GM12874 (cell line): Measurements from ENCODE around the gene DGKB.

Source experiments
- CTCF ChIP-seq: IDR thresholded peaks from 2 replicates; pipeline ENCODE4 v1.5.1; 2011; ENCODE audit warnings: low read depth, mild to moderate bottlenecking, control low read depth, low read length, moderate library complexity; ENCODE audit not compliant: insufficient read depth

DGKB gene

DNA sequence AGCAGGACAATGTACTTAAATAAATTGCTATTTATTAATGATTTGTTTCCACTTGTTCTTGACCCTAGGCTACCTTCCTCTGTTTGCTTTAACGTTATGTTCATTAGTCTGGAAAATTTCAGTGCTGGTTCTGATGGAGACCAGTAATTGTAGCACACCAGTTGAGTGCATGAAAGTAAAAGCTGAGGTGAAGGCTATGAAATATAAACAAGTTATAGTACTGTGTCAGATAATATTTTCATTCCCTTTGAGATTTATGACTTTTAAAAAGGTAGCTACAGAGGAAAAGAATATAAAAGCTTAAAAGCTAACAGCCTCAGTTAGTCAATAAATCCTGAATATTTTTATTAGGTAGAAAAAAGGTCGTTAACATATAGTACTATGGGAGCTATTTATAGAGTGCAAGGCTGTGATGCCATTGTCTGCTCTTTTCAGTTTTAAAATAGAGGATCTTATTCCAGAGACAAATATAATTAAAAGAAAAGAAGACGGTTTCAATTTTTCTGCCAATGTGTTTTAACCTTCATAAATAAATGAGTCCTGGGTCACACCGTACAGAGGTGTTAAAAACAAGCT, 561.3 kb downstream of the DGKB start:
- no peak for TF ChIP-seq CTCF

GRCh38 chr7:14340393-14341074, 562.0 kb downstream of the DGKB start:
- no peak for TF ChIP-seq CTCF

GRCh38 chr7:14339861-14340260, 562.7 kb downstream of the DGKB start:
- no peak for TF ChIP-seq CTCF

- TF ChIP-seq CTCF, result no peak
Observed at GRCh38 chr7:14336256-14336655, 566.3 kb downstream of the DGKB start.

DNA sequence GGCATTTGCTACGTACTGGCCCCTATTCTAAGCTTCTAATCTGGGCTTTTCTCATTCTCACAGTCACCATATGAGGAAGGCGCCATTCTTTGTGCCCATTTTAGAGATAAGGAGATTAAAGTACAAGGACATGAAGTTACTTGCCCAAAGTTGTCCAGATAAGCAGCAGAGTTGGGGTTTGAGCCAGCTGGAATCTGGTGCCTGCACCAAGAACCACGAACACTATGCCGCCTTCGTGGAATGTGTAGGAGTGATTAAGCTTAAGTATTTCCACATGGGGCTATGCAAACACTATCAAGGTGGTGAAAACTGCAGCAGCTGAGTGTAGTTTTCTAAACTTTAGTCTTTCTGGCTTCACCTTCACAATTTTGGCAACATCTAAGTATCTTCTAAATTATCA, 570.4 kb downstream of the DGKB start:
- no peak for TF ChIP-seq CTCF

DNA sequence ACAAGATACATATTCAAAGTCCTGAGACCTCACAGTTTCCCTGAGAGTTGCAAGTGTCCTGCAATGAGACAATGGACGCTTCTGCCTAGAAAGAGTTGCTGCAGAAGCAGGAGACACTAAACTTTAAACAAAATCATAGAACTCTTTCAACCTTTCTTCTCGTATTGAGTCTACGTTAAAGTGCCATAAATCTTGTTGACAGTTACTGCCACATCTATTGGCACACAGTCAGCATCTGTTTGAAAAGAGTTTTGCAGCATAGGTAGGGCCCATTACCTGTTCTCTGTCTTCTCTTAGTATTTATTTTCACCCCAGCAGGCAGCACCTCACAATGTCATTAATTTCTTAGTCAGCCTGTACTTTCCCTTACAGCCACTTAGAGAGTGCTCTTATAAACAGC, 577.8 kb downstream of the DGKB start:
- no peak for TF ChIP-seq CTCF

- no peak for TF ChIP-seq CTCF
Observed at GRCh38 chr7:14322724-14323123, 579.8 kb downstream of the DGKB start.

DNA sequence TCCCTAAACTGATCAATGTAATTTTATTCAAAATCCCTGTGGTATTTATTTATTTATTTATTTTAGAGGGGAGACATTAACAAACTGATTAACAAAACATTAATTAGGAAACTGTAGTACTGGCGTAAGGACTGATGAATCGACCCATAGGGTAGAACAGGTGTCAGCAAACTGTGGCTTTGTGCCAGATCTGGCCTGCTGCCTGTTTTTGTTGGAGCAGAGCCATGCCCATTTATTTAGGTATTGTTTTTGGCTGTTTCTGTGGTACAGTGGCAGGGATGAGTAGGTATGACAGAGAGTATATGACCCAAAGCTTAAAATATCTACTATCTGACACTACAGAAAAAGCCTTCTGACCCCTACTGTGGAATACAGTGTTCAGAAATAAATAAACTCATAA, 580.6 kb downstream of the DGKB start:
- no peak for TF ChIP-seq CTCF
